GM21526 (cell line): ENCODE results near the gene PARD6G.
"Not testable (repeated sequence)": the region's sequence is repeated elsewhere in the genome, so short reads cannot be mapped to it uniquely, and the experiment has no call there.

Experiments used
- ATAC-seq: cut with Tn5 transposase; IDR thresholded peaks from one replicate; pipeline ENCODE4 v1.9.1; 2021; ENCODE audit warnings: moderate library complexity; ENCODE audit not compliant: unreplicated experiment, low FRiP score

Gene PARD6G

GRCh38 chr18:80247393-80247841 is at the start of gene PARD6G:
Gene PARD6G, minus strand, starts transcription at chr18:80247514. Its CDS starts 166 bp downstream, at chr18:80247348.
- ATAC-seq: peak; percentile 63

GRCh38 chr18:80262241-80263033 is 15.1 kb upstream of the PARD6G start:
- not testable (repeated sequence) for ATAC-seq

- no peak for ATAC-seq
Observed at GRCh38 chr18:80259610-80260009, 12.3 kb upstream of the PARD6G start.

GRCh38 chr18:80258640-80259039 is 11.3 kb upstream of the PARD6G start:
- no peak for ATAC-seq

GRCh38 chr18:80257579-80258543 is 10.5 kb upstream of the PARD6G start:
- ATAC-seq: not testable (repeated sequence)

- no peak for ATAC-seq
Observed at GRCh38 chr18:80254971-80255500, 7.7 kb upstream of the PARD6G start.

- ATAC-seq: no peak
Observed at GRCh38 chr18:80253871-80254492, 6.7 kb upstream of the PARD6G start.

- ATAC-seq: no peak
Observed at GRCh38 chr18:80253236-80253635, 5.9 kb upstream of the PARD6G start.

GRCh38 chr18:80252136-80252535 is 4.8 kb upstream of the PARD6G start:
- ATAC-seq: no peak

GRCh38 chr18:80251700-80252099 is 4.4 kb upstream of the PARD6G start:
- ATAC-seq: no peak

- ATAC-seq: no peak
Observed at GRCh38 chr18:80250740-80251364, 3.5 kb upstream of the PARD6G start.

- ATAC-seq: no peak
Observed at GRCh38 chr18:80249217-80250093, 2.1 kb upstream of the PARD6G start.

- peak; percentile 16 for ATAC-seq
Observed at GRCh38 chr18:80246445-80247392, 595 bp downstream of the PARD6G start.

- no peak for ATAC-seq
Observed at GRCh38 chr18:80245781-80246444, 1.4 kb downstream of the PARD6G start.

- ATAC-seq: no peak
Observed at GRCh38 chr18:80244956-80245730, 2.2 kb downstream of the PARD6G start.

- no peak for ATAC-seq
Observed at GRCh38 chr18:80244167-80244566, 3.1 kb downstream of the PARD6G start.

GRCh38 chr18:80243204-80243603 is 4.1 kb downstream of the PARD6G start:
- no peak for ATAC-seq
